Neural cell (in vitro differentiated cells): ENCODE results near the gene SLAMF1. TPM values are rescaled to one million over a fixed set of nuclear protein-coding genes. Genes with fewer than 3 reads are reported as not detected.

Experiments used
- H2AFZ ChIP-seq: fragments of 200-600, 300-800 bp; sonication (generic), shearing (Covaris generic); 2 replicates; pipeline ENCODE4 v1.6.0; 2014; ENCODE audit warnings: low read depth, mild to moderate bottlenecking, antibody characterized with exemption, low read length, moderate library complexity
- H3F3A ChIP-seq: fragments of 200-600 bp; shearing (Covaris generic); 2 replicates; pipeline ENCODE4 v1.6.1; 2016; ENCODE audit warnings: mild to moderate bottlenecking, moderate library complexity, mixed read lengths, antibody characterized with exemption, low read length; ENCODE audit not compliant: insufficient read depth, poor library complexity, severe bottlenecking
- H3K27ac ChIP-seq: fragments of 200-600, 300-800 bp; sonication (generic), shearing (Covaris generic); 2 replicates; pipeline ENCODE4 v1.5.1; 2014; ENCODE audit warnings: mild to moderate bottlenecking, low read length, moderate library complexity
- H3K27me3 ChIP-seq: fragments of 300-800, 200-600 bp; sonication (generic), shearing (Covaris generic); 2 replicates; pipeline ENCODE4 v1.6.0; 2014; ENCODE audit warnings: mild to moderate bottlenecking, low read depth, low read length, moderate library complexity; ENCODE audit not compliant: insufficient read depth
- H3K36me3 ChIP-seq: fragments of 300-800, 200-600 bp; sonication (generic), shearing (Covaris generic); 2 replicates; pipeline ENCODE4 v1.5.1; 2014; ENCODE audit warnings: mild to moderate bottlenecking, antibody characterized with exemption, low read length, moderate library complexity; ENCODE audit not compliant: insufficient read depth
- H3K4me2 ChIP-seq: fragments of 300-800, 200-600 bp; sonication (generic), shearing (Covaris generic); 2 replicates; pipeline ENCODE4 v1.6.0; 2014; ENCODE audit warnings: mild to moderate bottlenecking, low read length
- H3K4me3 ChIP-seq: fragments of 300-800, 200-600 bp; sonication (generic), shearing (Covaris generic); 2 replicates; pipeline ENCODE4 v1.5.1; 2014; ENCODE audit warnings: mild to moderate bottlenecking, low read length, moderate library complexity
- H3K79me2 ChIP-seq: fragments of 200-600 bp; shearing (Covaris generic); replicated peaks from 2 replicates; pipeline ENCODE4 v1.6.0; 2014; ENCODE audit warnings: mild to moderate bottlenecking, low read length, moderate library complexity; ENCODE audit not compliant: insufficient read depth
- H3K9ac ChIP-seq: fragments of 300-800, 200-600 bp; sonication (generic), shearing (Covaris generic); 2 replicates; pipeline ENCODE4 v1.6.1; 2016; ENCODE audit warnings: mild to moderate bottlenecking, low read length, mixed read lengths
- H3K9me2 ChIP-seq: fragments of 200-600 bp; shearing (Covaris generic); 2 replicates; pipeline ENCODE4 v1.6.1; 2016; ENCODE audit warnings: mild to moderate bottlenecking, low read length, mixed read lengths; ENCODE audit not compliant: insufficient read depth
- H3K9me3 ChIP-seq: fragments of 200-600, 300-800 bp; sonication (generic), shearing (Covaris generic); 2 replicates; pipeline ENCODE4 v1.6.1; 2016; ENCODE audit warnings: mild to moderate bottlenecking, mixed run types, low read length, moderate library complexity, mixed read lengths
- H4K20me1 ChIP-seq: fragments of 200-600 bp; shearing (Covaris generic); 2 replicates; pipeline ENCODE4 v1.6.1; 2016; ENCODE audit warnings: mild to moderate bottlenecking, mixed run types; ENCODE audit not compliant: insufficient read depth
- EP300 ChIP-seq: fragments of 450-650 bp; conservative IDR thresholded peaks from 2 replicates; pipeline ENCODE4 v1.6.1; 2014; ENCODE audit warnings: antibody characterized with exemption, mild to moderate bottlenecking, moderate library complexity; ENCODE audit not compliant: poor library complexity, severe bottlenecking
- EZH2 ChIP-seq: fragments of 200-600, 300-800 bp; shearing (Covaris generic), sonication (generic); IDR thresholded peaks from 2 replicates; pipeline ENCODE4 v1.6.1; 2014; ENCODE audit warnings: antibody characterized with exemption, low read length, borderline replicate concordance, mild to moderate bottlenecking; ENCODE audit not compliant: insufficient read depth, poor library complexity, severe bottlenecking
- MXI1 ChIP-seq: fragments of 450-650 bp; conservative IDR thresholded peaks from 2 replicates; pipeline ENCODE4 v1.6.1; 2014; ENCODE audit warnings: antibody characterized with exemption, mild to moderate bottlenecking; ENCODE audit not compliant: poor library complexity, severe bottlenecking
- POLR2AphosphoS5 ChIP-seq: IDR thresholded peaks from 2 replicates; pipeline ENCODE4 v1.6.1; 2012
- RAD21 ChIP-seq: fragments of 450-650 bp; conservative IDR thresholded peaks from 2 replicates; pipeline ENCODE4 v1.6.1; 2014; ENCODE audit warnings: antibody characterized with exemption, mild to moderate bottlenecking, moderate library complexity
- REST ChIP-seq: IDR thresholded peaks from 2 replicates; pipeline ENCODE4 v1.6.1; 2012; ENCODE audit warnings: borderline replicate concordance
- SMC3 ChIP-seq: fragments of 450-650 bp; conservative IDR thresholded peaks from 2 replicates; pipeline ENCODE4 v1.6.1; 2014; ENCODE audit warnings: antibody characterized with exemption, mild to moderate bottlenecking, moderate library complexity; ENCODE audit not compliant: poor library complexity
- TAF1 ChIP-seq: IDR thresholded peaks from 2 replicates; pipeline ENCODE4 v1.6.1; 2012; ENCODE audit warnings: low read depth
- polyA plus RNA-seq: library from polyadenylated mRNA; depleted of rRNA; stranded (reverse); fragments of >200 nt; gene quantifications from 2 replicates; pipeline ENCODE4 v1.2.3, GENCODE V29; 2014
- TF ChIP-seq, protein P1 (sequence below): fragments of 450-650 bp; IDR thresholded peaks from 2 replicates; pipeline ENCODE4 v1.5.1; 2014; ENCODE audit warnings: antibody characterized with exemption, mild to moderate bottlenecking, moderate library complexity; ENCODE audit not compliant: poor library complexity, severe bottlenecking

SLAMF1 gene
- polyA plus RNA-seq, 1 donor from 2014 or later: not detected

DNA sequence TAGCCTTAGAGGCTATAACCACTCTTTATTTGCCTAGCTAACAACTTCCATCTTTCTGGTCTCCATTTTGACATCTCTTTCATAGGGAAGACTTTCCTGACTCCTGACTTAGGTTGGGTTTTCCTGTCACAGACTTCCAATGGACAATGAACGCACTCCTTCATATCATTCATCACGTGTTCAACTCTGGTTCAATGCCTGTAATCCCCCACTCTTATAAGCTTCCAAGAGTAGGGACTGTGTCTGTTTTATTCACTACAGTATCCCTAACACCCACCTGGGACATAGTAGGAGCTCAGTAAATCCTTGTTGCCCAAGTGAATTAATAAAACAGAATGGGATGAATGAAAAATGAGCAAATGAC is 4.6 kb downstream of the SLAMF1 start:
- Histone ChIP-seq H3K4me2 (no peak overlapping the region), H3K4me3 (no peak overlapping the region), H3K36me3 (no peaks in the 10 kb centered on the region), H3K27me3 (no peaks in the 10 kb centered on the region), H2AFZ (no peak overlapping the region), H3K9me3 (no peaks in the 10 kb centered on the region), H3F3A (no peaks in the 10 kb centered on the region), H3K79me2 (no peaks in the 10 kb centered on the region), H3K9ac (no peak overlapping the region), H4K20me1 (no peaks in the 10 kb centered on the region), H3K27ac (no peak overlapping the region), H3K9me2 (no peaks in the 10 kb centered on the region)
- TF ChIP-seq TAF1 (no peak), MXI1 (no peak), EP300 (no peak), REST (no peak), EZH2 (no peak), SMC3 (no peak), RAD21 (no peak), POLR2AphosphoS5 (no peak)
- TF ChIP-seq, protein P1, sequence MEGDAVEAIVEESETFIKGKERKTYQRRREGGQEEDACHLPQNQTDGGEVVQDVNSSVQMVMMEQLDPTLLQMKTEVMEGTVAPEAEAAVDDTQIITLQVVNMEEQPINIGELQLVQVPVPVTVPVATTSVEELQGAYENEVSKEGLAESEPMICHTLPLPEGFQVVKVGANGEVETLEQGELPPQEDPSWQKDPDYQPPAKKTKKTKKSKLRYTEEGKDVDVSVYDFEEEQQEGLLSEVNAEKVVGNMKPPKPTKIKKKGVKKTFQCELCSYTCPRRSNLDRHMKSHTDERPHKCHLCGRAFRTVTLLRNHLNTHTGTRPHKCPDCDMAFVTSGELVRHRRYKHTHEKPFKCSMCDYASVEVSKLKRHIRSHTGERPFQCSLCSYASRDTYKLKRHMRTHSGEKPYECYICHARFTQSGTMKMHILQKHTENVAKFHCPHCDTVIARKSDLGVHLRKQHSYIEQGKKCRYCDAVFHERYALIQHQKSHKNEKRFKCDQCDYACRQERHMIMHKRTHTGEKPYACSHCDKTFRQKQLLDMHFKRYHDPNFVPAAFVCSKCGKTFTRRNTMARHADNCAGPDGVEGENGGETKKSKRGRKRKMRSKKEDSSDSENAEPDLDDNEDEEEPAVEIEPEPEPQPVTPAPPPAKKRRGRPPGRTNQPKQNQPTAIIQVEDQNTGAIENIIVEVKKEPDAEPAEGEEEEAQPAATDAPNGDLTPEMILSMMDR: no peak

DNA sequence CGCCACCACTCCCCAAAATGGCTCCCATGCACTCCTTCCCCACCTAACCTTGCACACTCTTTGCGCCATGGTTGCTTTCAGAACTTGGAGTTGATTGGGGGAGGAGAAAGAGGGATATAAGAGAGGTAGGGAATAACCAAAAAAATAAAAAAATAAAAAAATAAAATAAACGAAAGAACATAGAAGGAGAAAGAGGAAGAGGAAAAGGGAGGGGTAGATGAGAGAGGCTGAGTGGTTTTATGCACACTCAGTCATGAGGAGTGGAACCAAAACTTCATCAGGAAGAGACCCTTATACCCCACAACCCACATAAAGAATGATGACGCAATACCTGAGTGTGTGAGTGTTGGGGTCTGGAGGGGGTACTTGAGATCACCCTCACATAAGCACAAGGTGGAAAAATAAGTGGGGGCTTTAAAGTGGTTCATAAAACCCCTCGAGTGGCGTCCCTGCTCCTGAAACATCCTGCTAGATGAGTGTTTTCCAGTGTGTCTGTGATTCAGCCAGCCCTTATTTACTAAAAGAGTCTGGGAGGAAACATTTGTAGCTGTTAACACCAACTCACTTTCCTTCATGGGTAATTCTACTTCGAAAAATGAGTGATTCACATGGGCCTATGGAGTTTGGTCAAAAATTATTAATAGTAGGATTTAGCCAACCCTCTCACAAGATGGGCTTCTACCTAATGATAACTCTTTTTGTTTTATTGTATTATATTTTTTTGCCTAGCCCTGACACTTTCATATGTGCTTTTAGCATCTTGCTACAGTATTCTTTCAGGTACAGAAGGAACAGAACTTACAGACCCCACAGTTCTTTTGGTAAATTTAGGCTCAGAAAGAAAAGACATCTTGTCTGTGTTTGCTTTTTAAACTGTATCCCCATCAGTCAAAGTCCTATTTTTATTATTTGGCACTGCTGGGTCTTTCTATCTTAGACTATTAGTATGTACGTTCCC is 5.2 kb downstream of the SLAMF1 start:
- Histone ChIP-seq H2AFZ (no peak overlapping the region), H4K20me1 (no peaks in the 10 kb centered on the region), H3K9me2 (no peaks in the 10 kb centered on the region), H3K4me2 (no peak overlapping the region), H3F3A (no peaks in the 10 kb centered on the region), H3K4me3 (no peak overlapping the region), H3K27ac (no peak overlapping the region), H3K9ac (no peak overlapping the region), H3K27me3 (no peaks in the 10 kb centered on the region), H3K79me2 (no peaks in the 10 kb centered on the region), H3K9me3 (no peaks in the 10 kb centered on the region), H3K36me3 (no peaks in the 10 kb centered on the region)
- TF ChIP-seq REST (no peak), POLR2AphosphoS5 (no peak), TAF1 (no peak), EZH2 (no peak), EP300 (no peak), SMC3 (no peak), RAD21 (no peak), MXI1 (no peak)
- TF ChIP-seq, protein P1: no peak
